Astrocyte (in vitro differentiated cells and primary cell): Measurements from ENCODE around the gene ACTN4.

Source experiments
- EZH2 ChIP-seq: IDR thresholded peaks from 2 replicates; pipeline ENCODE4 v1.6.1; 2012; ENCODE audit warnings: mild to moderate bottlenecking, low read length, inconsistent platforms; ENCODE audit not compliant: insufficient read depth
- TF ChIP-seq, protein P1 (sequence below): IDR thresholded peaks from 2 replicates; pipeline ENCODE4 v1.5.1; 2011; ENCODE audit warnings: low read depth, mild to moderate bottlenecking, inconsistent platforms, low read length, moderate library complexity; ENCODE audit not compliant: insufficient read depth

DNA sequence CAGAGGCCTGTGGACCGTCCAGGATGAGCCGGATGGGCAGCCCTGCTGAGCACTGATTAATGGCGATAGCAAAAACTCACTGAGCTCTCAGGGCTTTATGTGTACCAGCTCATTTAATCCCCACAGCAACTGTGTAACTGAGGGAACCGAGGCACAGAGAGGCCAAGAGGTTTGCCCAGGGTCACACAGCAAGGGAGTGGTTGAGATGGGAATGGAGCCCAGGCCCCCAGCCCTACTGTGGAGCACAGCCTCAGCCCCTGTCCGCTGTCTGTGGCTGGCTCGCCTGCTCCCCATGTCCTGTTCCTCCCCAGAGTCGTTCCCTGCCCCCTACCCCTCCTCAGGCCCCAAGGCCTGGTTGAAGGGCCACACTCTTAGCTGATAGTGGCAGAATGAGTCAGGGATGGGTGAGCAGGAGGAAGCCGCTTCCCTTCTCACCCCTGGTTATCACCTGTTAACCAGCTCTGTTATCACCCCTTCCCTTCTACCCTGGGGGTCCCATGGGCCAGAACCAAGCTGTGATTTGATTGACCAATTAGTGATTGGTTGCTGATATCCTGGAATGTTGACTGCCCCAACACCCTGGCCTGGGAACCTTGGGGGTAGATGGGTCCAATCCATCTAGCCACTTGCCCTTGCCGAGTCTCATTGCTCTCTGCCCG, 75.6 kb downstream of the ACTN4 start:
- no peak for TF ChIP-seq EZH2
- TF ChIP-seq, protein P1, sequence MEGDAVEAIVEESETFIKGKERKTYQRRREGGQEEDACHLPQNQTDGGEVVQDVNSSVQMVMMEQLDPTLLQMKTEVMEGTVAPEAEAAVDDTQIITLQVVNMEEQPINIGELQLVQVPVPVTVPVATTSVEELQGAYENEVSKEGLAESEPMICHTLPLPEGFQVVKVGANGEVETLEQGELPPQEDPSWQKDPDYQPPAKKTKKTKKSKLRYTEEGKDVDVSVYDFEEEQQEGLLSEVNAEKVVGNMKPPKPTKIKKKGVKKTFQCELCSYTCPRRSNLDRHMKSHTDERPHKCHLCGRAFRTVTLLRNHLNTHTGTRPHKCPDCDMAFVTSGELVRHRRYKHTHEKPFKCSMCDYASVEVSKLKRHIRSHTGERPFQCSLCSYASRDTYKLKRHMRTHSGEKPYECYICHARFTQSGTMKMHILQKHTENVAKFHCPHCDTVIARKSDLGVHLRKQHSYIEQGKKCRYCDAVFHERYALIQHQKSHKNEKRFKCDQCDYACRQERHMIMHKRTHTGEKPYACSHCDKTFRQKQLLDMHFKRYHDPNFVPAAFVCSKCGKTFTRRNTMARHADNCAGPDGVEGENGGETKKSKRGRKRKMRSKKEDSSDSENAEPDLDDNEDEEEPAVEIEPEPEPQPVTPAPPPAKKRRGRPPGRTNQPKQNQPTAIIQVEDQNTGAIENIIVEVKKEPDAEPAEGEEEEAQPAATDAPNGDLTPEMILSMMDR, result no peak
